Right ventricle myocardium inferior (tissue), 1 donor: ENCODE results near the gene OSBPL1A. TPM values are rescaled to one million over a fixed set of nuclear protein-coding genes. Genes with fewer than 3 reads are reported as not detected.
"Not testable (repeated sequence)": the region's sequence is repeated elsewhere in the genome, so short reads cannot be mapped to it uniquely, and the experiment has no call there.

Source experiments
- ATAC-seq: fragments of 200-7000 bp; cut with Tn5 transposase; one replicate; pipeline ENCODE4 v1.9.1; 2020; ENCODE audit warnings: mild to moderate bottlenecking, moderate library complexity
- DNase-seq: peaks from one replicate; pipeline ENCODE4 v3.0.0; 2021; ENCODE audit errors: missing footprints
- intact Hi-C: fragments of 100-400 bp; cut with DNase I; formaldehyde crosslinking; loops from one replicate; pipeline ENCODE4 v1.11.0; 2022
- total RNA-seq: library from RNA; stranded (reverse); fragmentation: NEBNext Ultra II Directional; extraction: Animal tissue kit (Norgen Biotek cat#: 25700); gene quantifications from one replicate; pipeline ENCODE4 v1.2.1, GENCODE V29; 2021
- donor health status: DM: no; HTN: yes; CAD: no; lungs with severe emphysema.

OSBPL1A gene
- total RNA-seq, 1 donor from 2014 or later = 78.9 TPM

DNA sequence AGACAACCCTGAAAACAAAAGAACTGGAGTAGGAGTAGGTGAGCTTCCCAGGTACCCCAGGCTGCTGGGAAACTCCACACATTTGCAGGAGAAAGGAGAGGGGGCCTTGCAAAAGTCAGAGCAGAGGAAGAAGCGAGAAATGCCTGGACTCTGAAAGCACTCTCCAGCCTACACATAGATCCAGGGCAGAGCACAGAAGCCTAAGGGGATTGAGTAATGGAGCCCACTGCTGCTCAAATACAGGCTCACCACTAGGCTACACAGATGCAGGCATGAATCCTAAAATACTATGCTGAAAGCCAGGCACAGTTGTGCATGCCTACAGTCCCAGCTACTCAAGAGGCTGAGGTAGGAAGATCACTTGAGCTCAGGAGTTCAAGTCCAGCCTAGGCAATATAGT, 33.4 kb downstream of the OSBPL1A start:
- intact Hi-C loops = loop anchor here (5.0 to 10.0 kb wide), 2 partner anchors 61 to 363 kb away; partner anchors contain the start of gene IMPACT
- no peak for ATAC-seq
- DNase-seq = no peak

DNA sequence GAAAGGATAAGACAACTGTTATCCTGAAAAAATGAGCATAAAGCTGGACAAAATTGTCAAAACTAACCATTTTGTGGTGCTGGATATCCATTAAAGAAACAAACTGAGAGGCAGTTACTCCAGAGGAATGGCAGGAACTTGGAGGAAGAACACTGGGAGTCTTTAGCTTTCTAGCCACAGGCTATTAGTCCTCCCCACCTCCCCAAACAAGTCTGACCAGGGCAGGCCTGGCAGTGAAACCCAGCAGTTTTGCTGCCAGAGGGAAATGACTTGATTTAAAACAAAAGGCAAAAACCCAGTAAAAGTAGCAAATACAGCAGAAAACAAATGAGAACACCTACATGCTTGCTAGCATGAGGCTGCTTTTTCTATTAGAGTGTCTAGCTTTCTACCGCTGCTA, 34.9 kb downstream of the OSBPL1A start:
- no peak for ATAC-seq
- intact Hi-C loops = loop anchor here (5.0 to 10.0 kb wide), 2 partner anchors 62 to 365 kb away; partner anchors contain the start of gene IMPACT
- no peak for DNase-seq

DNA sequence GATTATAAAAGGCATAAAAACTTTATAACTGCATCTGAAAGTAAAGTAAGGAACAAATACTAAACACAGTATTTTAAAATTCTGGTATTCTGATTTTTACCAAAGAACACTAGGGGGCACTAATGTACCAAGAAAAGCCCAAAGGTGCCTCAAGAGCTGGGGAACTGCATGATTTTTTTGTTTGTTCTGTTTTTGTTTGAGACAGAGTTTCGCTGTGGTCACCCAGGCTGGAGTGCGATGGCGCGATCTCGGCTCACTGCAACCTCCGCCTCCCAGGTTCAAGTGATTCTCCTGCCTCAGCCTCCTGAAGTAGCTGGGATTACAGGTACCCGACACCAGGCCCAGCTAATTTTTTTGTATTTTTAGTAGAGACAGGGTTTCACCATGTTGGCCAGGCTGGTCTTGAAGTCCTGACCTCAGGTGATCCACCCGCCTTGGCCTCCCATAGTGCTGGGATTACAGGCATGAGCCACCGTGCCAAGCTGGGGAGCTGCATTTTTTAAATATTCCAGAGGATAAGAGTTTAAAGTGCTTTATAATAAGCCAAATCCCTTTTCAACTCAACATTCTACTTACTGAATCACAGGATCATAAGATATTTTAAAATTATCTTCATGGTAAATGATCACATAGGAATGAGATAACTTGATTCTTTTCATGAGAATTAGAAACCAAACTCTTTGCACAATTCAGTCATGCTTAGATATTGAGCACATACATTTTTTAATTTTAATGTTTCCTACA, 37.7 kb downstream of the OSBPL1A start:
- intact Hi-C loops = loop anchor here (1.0 to 10.0 kb wide), 3 partner anchors 65 to 367 kb away; partner anchors contain the start of gene IMPACT
- not testable (repeated sequence) for DNase-seq, ATAC-seq

DNA sequence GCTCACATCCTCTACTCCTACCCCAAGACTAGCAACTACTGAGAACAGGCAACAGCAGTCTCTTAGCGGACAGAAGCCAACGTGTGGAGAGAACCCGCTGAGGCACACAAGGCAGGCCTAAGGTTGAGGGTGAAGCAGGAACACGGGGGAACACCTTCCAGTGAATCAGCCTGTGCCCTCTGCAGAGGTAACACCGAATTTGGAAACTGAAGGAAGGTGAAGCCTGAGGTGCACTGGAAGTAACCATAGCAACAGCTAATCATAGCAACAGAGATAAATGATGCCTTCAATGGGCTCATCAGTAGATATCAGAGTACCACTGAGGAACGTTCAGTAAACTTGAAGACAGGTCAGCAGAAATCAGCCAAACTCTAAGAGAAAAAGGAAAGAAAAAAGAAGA, 43.3 kb downstream of the OSBPL1A start:
- intact Hi-C loops = no loop called here
- ATAC-seq (no peak), DNase-seq (no peak)

DNA sequence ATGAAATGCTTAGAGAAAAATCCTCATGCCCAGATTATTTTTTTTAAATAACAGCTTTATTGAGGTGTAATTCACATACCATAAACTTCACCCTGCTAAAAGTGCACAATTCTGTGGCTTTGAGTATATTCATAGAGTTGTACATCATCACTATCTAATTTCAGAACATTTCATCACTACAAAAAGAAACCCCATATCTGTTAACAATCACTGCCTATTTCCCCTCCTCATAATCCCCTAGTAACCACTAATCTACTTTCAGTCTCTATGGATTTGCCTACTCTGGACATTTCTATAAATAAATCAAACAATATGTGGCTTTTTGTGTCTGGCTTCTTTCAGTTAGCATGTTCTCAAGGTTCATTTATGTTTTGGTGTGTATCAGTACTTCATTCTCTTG, 51.4 kb downstream of the OSBPL1A start:
- ATAC-seq (no peak), DNase-seq (no peak)
- intact Hi-C loops = no loop called here

DNA sequence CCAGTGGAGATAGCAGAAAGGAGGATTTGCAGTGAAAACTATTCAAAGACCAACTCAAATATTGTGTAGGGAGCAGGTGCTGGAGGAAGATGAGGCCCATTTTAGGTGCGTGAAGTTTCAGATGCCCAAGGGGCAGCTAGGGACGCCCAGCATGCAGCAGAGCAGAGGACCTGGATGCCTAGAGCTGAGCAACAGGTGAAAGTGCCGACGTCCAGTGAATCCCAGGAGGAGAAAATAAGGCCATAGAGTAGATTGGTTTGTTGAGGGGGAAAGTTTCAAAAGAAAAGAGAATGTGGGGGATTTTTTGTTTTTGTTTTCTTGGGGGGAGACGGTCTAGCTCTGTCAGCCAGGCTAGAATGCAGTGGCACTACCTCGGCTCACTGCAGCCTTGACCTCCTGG, 53.1 kb downstream of the OSBPL1A start:
- DNase-seq = no peak
- intact Hi-C loops = no loop called here
- no peak for ATAC-seq

GRCh38 chr18:24342347-24342746, 55.3 kb downstream of the OSBPL1A start:
- DNase-seq = no peak
- ATAC-seq = no peak
- intact Hi-C loops = no loop called here

DNA sequence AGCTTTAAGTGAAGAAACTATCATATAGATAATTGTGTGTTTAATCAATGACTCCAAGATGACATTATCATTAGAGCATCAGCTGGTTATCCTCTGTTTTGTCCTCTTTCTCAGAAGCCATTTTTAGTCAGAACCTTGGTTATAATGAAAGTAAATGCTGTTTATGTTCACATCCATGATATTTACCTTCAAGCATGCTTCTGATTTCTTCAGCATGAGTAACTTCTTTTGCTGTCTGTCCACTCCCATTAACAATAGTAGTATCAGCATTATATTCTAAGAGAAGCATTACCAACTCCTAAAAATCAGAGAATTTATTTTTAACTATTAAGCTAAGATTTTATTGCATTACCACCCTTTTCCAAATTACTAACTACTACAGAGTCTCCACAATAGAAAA, 56.3 kb downstream of the OSBPL1A start:
- ATAC-seq (no peak), DNase-seq (no peak)
- intact Hi-C loops = no loop called here

DNA sequence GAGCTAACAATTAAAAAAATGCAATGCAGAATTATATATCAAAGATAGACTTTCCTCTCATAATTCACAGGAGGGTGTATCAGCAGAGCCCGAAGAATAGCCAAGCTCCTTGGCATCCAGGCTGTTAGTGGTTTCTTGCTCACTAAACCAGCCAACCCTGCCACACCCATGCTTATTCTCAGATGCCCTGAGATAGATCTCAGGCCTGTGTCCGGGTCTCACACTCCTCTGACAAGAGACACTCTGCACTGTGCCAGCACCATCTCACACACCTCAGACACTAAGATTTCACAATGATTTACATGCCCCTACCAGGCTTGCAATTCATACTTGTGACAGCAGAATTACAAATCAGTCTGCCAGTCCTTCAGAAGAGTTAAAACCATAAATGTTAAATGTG, 64.5 kb downstream of the OSBPL1A start:
- no peak for ATAC-seq
- intact Hi-C loops = no loop called here
- no peak for DNase-seq

DNA sequence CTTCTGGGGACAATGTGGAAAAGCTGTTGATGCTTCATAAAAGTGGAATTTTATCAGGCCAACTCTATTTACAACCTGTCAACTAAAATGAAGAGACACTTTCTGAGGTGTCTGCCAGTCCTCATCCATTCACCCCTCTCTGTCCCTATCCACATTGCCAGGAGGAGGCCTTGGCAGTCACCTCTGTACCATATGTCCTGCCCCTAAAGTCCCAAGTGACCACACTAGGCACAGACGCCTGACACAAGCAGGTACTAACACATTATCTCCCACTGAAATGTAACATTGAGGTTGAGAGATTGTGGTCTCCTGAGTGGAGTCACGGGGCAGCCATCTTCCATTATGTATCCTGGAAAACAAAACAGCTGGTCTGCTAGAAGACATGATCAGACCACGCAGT, 71.4 kb downstream of the OSBPL1A start:
- ATAC-seq (peak; percentile 80), DNase-seq (no peak)
- intact Hi-C loops = no loop called here

- ATAC-seq (no peak), DNase-seq (no peak)
- intact Hi-C loops = no loop called here
Measured at GRCh38 chr18:24322584-24323136, 75.0 kb downstream of the OSBPL1A start.

DNA sequence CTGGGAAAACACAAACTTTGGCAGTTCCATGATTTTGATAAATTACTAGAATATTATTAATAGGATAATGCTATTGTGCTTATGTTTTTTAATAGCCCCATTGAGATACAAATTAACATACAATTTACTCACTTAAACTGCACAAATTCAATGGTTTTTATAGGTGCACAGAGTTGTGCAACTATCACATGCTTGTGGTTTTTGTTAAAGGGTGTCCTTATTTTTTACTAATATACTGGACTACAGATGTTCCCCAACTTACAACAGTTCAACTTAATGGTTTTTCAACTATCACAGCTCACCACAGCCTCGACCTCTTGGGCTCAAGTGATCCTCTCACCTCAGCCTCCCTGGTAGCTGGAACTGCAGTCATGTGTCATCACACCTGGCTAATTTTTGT, 76.6 kb downstream of the OSBPL1A start:
- intact Hi-C loops = no loop called here

GRCh38 chr18:24319757-24320156, 77.9 kb downstream of the OSBPL1A start:
- ATAC-seq (no peak), DNase-seq (no peak)
- intact Hi-C loops = no loop called here

More for the DNA sequence above, 76.6 kb downstream of the OSBPL1A start:
- ATAC-seq = no peak
- no peak for DNase-seq

DNA sequence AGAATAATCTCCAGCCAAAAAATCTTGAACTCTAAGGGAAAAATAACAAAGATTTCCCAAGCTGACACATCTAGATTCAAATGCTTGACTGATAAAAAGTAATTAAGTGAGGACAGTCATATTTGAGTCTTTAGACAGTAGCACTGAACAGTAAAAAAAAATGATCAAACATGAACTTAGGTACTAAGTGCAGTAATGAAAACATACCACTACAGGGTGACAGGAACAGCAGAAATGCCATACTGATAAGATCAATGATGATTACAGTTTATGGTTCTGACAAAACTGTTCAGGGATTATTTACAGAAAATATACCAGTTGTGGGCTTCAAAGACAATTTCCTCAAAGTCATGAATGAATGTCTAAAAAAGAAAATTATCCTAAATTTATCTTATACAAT, 80.3 kb downstream of the OSBPL1A start:
- intact Hi-C loops = no loop called here
- DNase-seq (no peak), ATAC-seq (no peak)

GRCh38 chr18:24315170-24315569, 82.5 kb downstream of the OSBPL1A start:
- no peak for DNase-seq
- intact Hi-C loops = no loop called here
- ATAC-seq = no peak

- intact Hi-C loops = no loop called here
- ATAC-seq (no peak), DNase-seq (no peak)
Measured at GRCh38 chr18:24306201-24306600, 91.4 kb downstream of the OSBPL1A start.

DNA sequence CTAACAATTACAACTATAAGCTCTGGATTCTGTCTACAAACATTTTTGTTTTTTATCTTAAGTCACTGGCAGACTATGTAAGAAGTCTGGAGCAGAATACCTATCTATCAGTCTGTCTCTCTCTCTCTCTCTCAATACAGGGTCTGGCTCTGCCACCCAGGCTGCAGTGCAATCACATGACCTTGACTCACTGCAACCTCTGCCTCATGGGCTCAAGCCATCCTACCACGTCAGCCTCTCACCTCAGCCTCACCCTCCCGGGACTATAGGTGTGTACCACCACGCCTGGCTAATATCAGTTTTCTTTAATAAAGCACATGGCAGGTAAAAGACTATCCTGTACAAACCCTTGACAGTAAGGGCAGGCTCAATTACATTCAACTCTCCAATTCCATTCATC, 96.9 kb downstream of the OSBPL1A start:
- ATAC-seq = no peak
- DNase-seq = no peak
- intact Hi-C loops = no loop called here

GRCh38 chr18:24296276-24296675, 101.3 kb downstream of the OSBPL1A start:
- DNase-seq (no peak), ATAC-seq (no peak)
- intact Hi-C loops = no loop called here

DNA sequence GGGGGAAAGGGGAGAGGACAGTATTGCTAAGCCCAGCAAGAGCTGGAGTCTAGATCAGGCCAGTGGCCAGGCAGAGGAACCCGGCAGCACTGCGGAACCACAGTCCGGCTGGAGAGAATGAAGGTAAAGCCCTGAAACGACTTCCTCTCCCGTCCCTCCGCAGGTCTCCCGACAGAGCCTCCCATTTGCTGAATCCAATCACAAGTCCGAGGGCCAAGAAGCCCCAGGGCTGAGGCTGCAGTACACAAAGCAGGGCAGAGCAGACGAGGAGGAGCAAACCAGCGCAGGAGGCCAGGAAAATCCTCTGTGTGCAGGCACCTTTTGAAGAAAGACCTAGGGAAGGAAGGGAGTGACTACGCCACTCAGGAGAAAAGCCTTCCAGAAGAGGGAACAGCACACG, 104.4 kb downstream of the OSBPL1A start:
- intact Hi-C loops = no loop called here
- no peak for DNase-seq
- ATAC-seq = no peak

- DNase-seq = no peak
- intact Hi-C loops = no loop called here
- ATAC-seq = no peak
Measured at GRCh38 chr18:24278591-24278990, 119.0 kb downstream of the OSBPL1A start.
